HG03460 (cell line): ENCODE measurements around the gene EYA4.

Experiments used
- ATAC-seq: cut with Tn5 transposase; IDR thresholded peaks from one replicate; pipeline ENCODE4 v1.9.1; 2021; ENCODE audit not compliant: unreplicated experiment

Gene EYA4

GRCh38 chr6:133343220-133343619, 102.1 kb downstream of the EYA4 start:
- ATAC-seq: no peak

DNA sequence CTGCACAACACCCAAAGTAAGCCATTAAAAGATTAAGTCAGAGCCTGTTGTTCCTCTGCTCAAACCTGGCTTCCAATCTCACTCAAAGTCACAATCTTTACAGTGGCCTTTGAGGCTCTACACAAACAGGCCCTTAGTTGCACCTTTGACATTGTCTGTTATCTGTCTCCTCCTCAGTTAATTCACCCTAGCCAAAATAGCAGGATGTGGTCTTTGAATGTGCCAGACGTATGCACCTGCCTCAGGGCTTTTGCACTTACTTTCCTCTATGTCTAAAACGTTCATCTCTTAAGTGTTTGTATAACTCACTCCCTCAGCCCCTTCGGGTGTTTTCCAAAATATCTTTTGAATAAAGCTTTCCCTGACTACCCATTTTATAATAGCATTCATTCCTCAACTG, 107.7 kb downstream of the EYA4 start:
- ATAC-seq: no peak

DNA sequence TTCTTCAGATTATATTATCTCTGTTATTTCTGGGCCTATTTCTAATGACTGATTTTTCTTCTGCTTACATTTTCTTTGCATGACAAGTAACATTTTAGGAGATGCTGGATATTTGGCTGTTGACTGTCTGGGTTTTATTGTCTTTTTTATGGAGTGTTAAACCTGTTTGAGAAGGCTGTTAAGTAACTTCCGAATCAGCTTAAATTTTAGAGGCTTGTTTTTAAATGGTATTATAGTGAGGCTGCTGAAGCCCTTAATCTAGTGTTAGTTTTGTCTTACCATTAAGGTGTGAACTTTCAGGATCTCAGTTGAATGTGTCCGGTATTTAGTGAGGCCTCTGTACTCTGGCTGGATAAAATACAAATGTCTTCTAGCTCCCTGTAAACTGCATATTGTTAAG, 109.8 kb downstream of the EYA4 start:
- ATAC-seq: no peak

GRCh38 chr6:133352046-133352445, 110.9 kb downstream of the EYA4 start:
- ATAC-seq: no peak

DNA sequence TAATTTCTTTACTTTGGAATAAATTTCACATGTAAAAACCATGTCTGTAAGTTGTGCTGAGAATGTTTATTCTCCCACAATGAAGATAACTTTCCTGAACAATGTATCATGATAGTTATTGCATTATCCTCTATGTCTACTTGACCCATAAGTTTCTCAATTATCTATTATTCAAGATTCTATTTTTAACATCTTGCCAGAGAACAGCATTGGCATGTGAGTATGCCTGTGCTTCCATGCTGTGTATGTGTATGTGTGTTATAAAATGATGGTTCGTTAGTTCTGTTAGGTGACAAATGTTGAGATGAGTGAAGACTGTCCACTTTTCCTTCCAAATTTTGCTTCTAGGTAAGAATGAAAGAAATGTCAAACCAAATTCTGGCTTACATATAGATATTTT, 111.9 kb downstream of the EYA4 start:
- no peak for ATAC-seq

DNA sequence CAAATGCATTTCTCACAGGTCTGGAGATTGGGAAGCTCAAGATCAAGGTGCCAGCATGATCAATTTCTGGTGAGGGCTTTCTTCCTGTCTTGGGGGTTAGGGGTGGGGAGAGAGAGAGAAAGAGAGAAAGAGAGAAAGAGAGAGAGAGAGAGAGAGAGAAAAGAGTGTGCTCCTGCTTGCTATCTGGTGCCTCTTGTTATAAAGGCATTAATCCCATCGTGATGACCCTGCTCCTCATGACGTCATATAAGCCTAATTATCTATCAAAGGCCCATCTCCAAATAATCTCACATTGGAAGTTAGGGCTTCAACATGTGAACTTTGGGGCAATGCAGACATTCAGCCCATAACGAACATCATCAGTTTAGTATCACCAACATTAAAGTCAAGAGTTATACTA, 114.8 kb downstream of the EYA4 start:
- ATAC-seq: no peak

DNA sequence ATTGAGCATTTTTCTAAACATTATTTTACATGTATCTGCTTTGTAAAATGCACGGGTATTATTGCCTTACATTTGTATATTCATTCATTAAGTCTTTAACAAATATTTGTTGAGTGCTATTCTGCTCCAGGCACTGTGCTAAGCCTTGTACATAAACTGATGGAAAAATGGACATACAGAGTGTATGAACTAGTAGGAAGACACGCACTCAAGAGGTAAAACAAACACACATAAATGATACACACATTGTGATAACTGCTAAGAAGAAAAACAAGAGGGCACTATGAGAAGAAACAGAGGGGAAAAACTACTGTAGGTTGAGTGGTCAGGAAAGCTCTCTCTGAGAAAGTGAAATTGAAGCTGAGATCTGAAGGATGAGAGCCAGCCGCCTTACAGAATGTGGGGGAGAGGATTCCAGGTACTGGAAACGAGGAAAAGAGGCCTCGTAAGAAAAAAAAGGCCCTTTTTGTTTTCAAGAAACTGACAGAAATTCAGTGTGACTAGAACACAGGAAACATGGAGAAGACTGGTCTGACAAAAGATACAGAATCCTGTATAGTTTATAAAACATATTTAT, 117.5 kb downstream of the EYA4 start:
- ATAC-seq: no peak

- ATAC-seq: no peak
Observed at GRCh38 chr6:133359256-133359655, 118.1 kb downstream of the EYA4 start.

- no peak for ATAC-seq
Observed at GRCh38 chr6:133359760-133360159, 118.6 kb downstream of the EYA4 start.

GRCh38 chr6:133360194-133360593, 119.0 kb downstream of the EYA4 start:
- ATAC-seq: no peak

DNA sequence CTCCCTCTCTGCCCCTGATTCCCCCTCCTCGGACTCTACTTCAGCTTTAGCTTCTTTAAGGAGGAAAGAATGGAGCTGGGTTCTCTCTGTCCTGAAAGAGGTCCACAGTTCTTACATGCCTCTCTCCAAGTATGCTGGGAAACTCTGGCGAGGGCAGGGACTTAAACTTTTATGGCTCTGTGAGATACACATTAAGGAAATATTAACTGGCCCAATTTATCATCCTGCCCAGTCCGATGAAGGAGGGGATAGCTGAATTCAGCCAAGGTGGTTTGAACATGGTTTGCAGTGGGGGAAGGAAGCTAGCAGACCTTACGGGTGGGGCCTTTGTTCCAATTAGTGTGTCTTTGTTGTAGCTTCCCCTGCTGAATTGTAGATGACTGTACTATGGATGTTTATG, 121.7 kb downstream of the EYA4 start:
- no peak for ATAC-seq

DNA sequence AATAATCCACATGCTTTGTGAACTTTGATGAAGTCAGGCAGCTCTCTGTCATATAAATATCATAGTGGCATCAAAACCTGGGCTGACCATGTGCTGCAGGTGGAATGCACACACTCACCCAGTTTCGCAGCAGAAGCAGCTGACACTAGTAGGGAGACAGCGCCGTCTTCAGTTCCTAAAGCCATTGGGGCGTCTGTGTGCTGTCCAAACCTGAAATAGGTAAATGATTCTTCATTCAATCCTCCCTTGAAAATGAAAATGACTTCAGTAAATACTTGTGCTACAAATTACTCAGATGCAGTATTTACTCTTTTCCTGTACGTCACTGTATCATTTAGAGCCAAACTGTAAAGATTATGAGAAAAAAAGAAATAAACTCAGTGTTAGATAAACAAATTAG, 127.5 kb downstream of the EYA4 start:
- ATAC-seq: no peak

DNA sequence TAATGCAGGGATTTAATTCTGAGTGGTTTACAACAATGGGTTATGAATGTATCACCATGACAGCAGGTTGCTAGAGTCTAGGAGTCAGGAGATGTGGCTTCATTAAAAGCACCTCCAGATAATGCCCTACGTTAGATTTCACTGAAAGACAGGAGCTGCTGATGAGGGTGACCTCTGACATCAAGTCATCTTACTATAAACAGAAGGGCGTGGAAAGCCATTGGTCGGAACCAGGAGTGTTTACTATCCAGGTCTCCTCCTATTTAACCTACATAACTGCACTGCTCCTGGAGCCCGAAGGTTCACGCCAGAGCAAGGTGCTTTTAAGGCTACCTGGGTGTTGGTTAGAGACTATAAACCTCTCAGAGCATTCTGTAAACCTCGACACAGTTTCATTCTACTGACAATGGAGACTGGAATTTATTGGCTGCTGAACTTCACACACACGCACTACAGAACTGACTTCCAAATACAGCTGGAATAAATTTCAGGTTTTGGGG, 128.7 kb downstream of the EYA4 start:
- no peak for ATAC-seq

DNA sequence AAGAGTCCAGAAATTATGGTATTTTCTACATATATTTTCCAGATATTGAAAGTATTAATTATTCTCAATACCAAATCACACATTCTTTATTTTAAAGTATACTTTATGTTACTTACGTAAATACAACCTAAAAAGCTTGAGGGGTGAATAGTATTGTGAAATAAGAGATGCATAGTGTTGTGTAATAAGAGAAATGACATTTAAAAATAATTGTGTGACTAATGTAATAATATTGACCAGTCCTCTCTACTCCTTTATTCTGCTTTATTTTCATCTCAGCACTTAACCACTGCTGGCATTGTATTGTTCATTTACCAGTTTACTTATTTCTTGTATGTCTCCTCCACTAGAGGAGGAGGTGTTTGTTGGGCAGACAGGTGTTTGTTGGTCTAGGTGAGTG, 135.6 kb downstream of the EYA4 start:
- ATAC-seq: no peak

DNA sequence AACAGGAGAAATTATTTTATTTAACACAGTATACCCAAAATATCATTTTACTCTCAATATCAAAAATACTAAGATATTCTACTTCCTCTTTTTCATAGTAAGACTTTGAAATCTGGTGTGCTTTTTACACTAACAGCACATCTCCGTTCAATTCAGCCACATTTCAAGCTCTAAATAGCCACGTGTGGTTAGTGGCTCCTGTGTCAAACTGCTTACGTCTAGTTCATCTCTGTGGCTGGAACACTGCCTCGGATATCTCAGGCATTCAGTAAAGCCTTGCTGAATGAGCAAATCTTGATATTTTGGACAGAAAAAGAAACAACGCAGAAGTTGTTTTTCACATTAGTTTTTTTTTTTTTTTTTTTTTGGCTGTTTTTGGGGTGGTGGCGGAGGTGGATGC, 136.1 kb downstream of the EYA4 start:
- ATAC-seq: no peak

- no peak for ATAC-seq
Observed at GRCh38 chr6:133380047-133380446, 138.9 kb downstream of the EYA4 start.

DNA sequence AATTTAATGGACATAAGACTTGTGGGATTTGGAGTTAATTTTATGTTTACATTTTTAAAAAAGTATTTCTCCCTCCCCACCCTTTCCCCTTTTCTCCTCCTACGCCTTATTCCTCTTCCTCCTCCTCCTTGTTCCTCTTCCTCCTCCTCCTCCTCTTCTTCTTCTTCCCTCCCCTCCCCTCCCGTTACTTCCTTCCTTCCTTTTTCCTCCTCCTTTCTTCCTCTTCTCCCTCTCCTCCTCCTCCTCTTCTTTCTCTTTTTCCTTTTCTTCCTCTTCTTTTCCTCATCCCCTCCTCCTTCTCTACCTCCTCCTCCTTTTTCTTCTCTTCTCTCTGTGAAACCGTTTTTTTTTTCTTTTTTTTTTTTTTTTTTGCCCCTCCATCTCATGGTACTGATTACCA, 139.6 kb downstream of the EYA4 start:
- ATAC-seq: no peak

DNA sequence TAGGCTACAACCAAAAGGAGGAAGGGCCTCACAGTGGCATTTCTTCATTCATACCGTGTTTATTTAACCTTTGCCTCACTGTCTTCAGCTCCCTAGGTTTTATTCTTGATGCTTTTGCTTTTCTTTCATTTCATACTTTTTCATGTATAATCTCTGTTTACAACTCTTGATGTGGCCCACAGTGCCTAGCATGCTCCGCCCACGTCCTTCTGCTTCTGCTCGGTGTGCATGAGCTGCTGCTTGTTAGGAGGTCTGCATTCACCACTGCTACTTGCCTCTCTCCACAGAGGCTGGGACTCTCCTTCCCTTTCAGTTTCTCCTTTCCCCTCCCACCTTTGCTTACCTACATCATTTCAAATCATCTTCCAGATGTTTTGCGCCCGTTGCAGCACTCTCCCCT, 147.6 kb downstream of the EYA4 start:
- no peak for ATAC-seq

GRCh38 chr6:133390168-133390567, 149.0 kb downstream of the EYA4 start:
- ATAC-seq: no peak

DNA sequence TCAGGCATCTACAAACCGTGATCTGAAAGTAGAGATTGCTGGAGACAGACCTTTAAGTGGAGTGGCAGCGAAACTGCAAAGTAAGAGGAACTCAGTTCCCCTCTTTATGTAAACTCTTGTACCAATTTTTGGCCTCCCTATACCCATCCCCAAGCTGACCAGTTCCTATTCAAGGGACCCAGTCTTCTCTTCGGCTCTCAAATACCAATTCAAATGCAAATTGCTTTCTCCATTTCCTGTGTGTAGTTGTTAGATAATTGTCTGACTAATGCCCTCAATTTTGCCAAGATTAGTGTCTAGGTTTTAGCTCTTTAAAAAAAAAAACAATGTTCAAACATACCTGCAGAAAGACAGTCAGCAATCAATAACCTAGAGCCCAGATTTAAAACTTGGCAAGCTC, 150.9 kb downstream of the EYA4 start:
- no peak for ATAC-seq

- ATAC-seq: no peak
Observed at GRCh38 chr6:133392641-133393040, 151.5 kb downstream of the EYA4 start.

DNA sequence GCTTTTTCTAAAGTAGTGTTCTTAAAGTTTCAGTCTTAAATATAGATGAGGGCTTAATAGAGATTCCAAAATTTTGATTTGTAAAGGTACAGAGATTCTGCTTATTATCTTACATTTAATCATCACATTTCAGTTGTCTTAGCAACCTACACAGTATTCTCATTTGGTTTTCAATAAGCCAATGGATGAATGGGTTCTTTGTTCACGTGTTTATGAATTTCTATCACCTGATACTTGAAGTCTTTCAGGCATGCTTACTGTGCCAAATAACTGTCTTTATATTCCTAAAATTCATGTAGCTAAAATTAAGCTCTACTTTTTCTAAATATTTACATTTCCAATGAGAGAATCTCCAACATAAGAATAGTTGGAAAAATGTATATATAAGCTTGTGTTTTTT, 152.7 kb downstream of the EYA4 start:
- no peak for ATAC-seq

DNA sequence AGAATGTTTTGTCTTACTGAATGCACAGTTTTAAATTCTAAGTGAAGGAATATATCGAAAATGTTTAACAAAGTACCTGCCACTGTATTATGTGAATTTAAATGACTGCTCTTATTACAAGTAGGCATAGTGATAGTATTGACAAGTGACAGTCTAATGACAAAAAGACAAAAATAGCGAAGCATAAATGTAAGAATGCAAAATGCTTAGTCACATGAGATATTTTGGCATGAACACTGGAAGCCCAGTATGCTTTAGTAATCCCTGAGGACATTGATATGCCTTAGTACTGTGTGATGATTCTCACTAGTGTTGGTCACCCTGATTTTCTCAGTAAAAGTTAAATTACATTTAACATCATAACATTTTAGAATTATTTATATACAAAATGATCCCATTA, 153.5 kb downstream of the EYA4 start:
- ATAC-seq: no peak
